Mesenchymal stem cell (in vitro differentiated cells and primary cell): ENCODE results near the gene BBLN.

Experiments
- DNase-seq: peaks from one replicate; pipeline ENCODE4 v3.0.0-alpha.2; 2013
- H2AFZ ChIP-seq: one replicate; pipeline ENCODE4 v1.6.1; 2013; ENCODE audit warnings: low read depth, mild to moderate bottlenecking, control low read depth, inconsistent platforms, low read length, moderate library complexity
- H2AK5ac ChIP-seq: 2 replicates; pipeline ENCODE4 v1.6.1; 2013; ENCODE audit warnings: low read length, moderate library complexity, mild to moderate bottlenecking, inconsistent platforms; ENCODE audit not compliant: severe bottlenecking
- H2BK120ac ChIP-seq: one replicate; pipeline ENCODE4 v1.6.1; 2013; ENCODE audit warnings: low read depth, mild to moderate bottlenecking, inconsistent platforms, low read length, moderate library complexity
- H2BK12ac ChIP-seq, 2 experiments: one replicate each; pipeline ENCODE4 v1.6.1; 2013; ENCODE audit warnings: inconsistent platforms in 2 of 2, low read length in 2 of 2, mild to moderate bottlenecking in 2 of 2, moderate library complexity in 2 of 2, control low read depth in 1 of 2
- H2BK15ac ChIP-seq: one replicate; pipeline ENCODE4 v1.6.1; 2013; ENCODE audit warnings: mild to moderate bottlenecking, low read depth, inconsistent platforms; ENCODE audit not compliant: poor library complexity, severe bottlenecking
- H2BK5ac ChIP-seq: 2 replicates; pipeline ENCODE4 v1.6.1; 2013; ENCODE audit warnings: low read depth, mild to moderate bottlenecking, low read length, control low read depth, inconsistent platforms; ENCODE audit not compliant: poor library complexity, severe bottlenecking
- H3K14ac ChIP-seq, 2 experiments: one replicate each; pipeline ENCODE4 v1.6.1; 2013; ENCODE audit warnings: inconsistent platforms in 2 of 2, low read length in 2 of 2, control low read depth in 1 of 2, mild to moderate bottlenecking in 1 of 2, moderate library complexity in 1 of 2
- H3K18ac ChIP-seq, 2 experiments: one replicate each; pipeline ENCODE4 v1.6.1; 2013; ENCODE audit warnings: inconsistent platforms in 2 of 2, low read length in 2 of 2, control low read depth in 1 of 2, low read depth in 1 of 2, mild to moderate bottlenecking in 1 of 2
- H3K23ac ChIP-seq, 2 experiments: one replicate each; pipeline ENCODE4 v1.6.1; 2013; ENCODE audit warnings: inconsistent platforms in 2 of 2, low read length in 2 of 2, mild to moderate bottlenecking in 2 of 2, moderate library complexity in 2 of 2, control low read depth in 1 of 2
- H3K27ac ChIP-seq: 2 replicates; pipeline ENCODE4 v1.5.1; 2013; ENCODE audit warnings: mild to moderate bottlenecking, moderate library complexity, low read length, control low read depth, inconsistent platforms; ENCODE audit not compliant: poor library complexity, severe bottlenecking
- H3K27me3 ChIP-seq, 2 experiments: 2 replicates each; pipeline versions ENCODE4 v1.6.1 to v1.7.0; 2013; ENCODE audit warnings: low read length in 2 of 2, mild to moderate bottlenecking in 2 of 2, moderate library complexity in 2 of 2, control low read depth in 1 of 2, inconsistent platforms in 1 of 2; ENCODE audit not compliant: control insufficient read depth in 1 of 2, insufficient read depth in 1 of 2
- H3K36me3 ChIP-seq, 2 experiments: 2 replicates each; pipeline versions ENCODE4 v1.6.1 to v1.7.0; 2013; ENCODE audit warnings: low read length in 2 of 2, control low read depth in 1 of 2, inconsistent platforms in 1 of 2, low read depth in 1 of 2, mild to moderate bottlenecking in 1 of 2; ENCODE audit not compliant: insufficient read depth in 2 of 2, control insufficient read depth in 1 of 2
- H3K4ac ChIP-seq, 2 experiments: one replicate each; pipeline ENCODE4 v1.6.1; 2013; ENCODE audit warnings: inconsistent platforms in 2 of 2, low read length in 2 of 2, mild to moderate bottlenecking in 2 of 2, moderate library complexity in 2 of 2, control low read depth in 1 of 2, low read depth in 1 of 2
- H3K4me1 ChIP-seq: 2 replicates; pipeline ENCODE4 v1.6.1; 2013; ENCODE audit warnings: low read depth, low read length, control low read depth; ENCODE audit not compliant: control insufficient read depth, insufficient read depth
- H3K4me2 ChIP-seq: 2 replicates; pipeline ENCODE4 v1.6.1; 2013; ENCODE audit warnings: low read length, mild to moderate bottlenecking, inconsistent platforms; ENCODE audit not compliant: poor library complexity, severe bottlenecking
- H3K4me3 ChIP-seq, 2 experiments: 2 replicates each; pipeline versions ENCODE4 v1.5.1 to v1.7.0; 2013; ENCODE audit warnings: low read length in 2 of 2, mild to moderate bottlenecking in 2 of 2, control low read depth in 1 of 2, low read depth in 1 of 2; ENCODE audit not compliant: insufficient read depth in 1 of 2
- H3K79me1 ChIP-seq: replicated peaks from 2 replicates; pipeline ENCODE4 v1.6.1; 2013; ENCODE audit warnings: mild to moderate bottlenecking, control low read depth, low read length, inconsistent platforms; ENCODE audit not compliant: poor library complexity, severe bottlenecking
- H3K9ac ChIP-seq: 2 replicates; pipeline ENCODE4 v1.7.0; 2013; ENCODE audit warnings: mild to moderate bottlenecking, low read length, moderate library complexity
- H3K9me3 ChIP-seq: 2 replicates; pipeline ENCODE4 v1.7.0; 2013; ENCODE audit warnings: mild to moderate bottlenecking, low read length; ENCODE audit not compliant: control insufficient read depth
- H4K8ac ChIP-seq: one replicate; pipeline ENCODE4 v1.6.1; 2013; ENCODE audit warnings: inconsistent platforms, mild to moderate bottlenecking, low read length, moderate library complexity
- H4K91ac ChIP-seq: one replicate; pipeline ENCODE4 v1.6.1; 2013; ENCODE audit warnings: mild to moderate bottlenecking, low read length, inconsistent platforms
- WGBS: methylation state at CpG from one replicate; pipeline ENCODE4 v1.1.7; 2013; ENCODE audit warnings: mixed read lengths; 5-methylcytosine and 5-hydroxymethylcytosine counted together

The BBLN gene

DNA sequence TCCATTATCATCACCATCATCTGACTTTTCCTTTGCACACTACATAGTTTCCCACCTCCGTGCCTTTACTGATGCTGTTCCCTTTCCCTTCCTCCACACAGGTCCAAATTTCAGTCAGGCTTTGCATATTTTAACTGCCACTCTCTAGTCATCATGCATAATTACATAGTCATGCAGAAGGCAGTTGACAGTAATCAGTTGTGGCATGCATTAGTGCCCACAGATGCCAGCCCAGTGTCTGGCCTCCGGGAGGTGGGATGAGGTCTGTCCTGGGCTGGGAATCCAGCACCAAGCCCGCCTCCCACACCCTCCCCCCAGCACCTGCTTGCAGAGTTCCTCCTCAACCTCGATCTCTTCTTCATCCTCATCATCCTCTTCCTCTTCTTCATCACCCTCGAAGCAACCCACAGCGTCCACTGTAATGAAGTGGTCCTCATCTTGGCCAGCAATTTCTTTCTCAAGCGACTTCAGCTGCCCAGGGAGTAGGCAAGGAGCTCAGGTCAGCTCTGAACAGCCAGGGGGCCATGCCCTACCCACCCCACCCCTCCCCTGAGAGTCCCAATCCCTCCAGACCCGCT, 8.8 kb downstream of the BBLN start:
- H3K79me1 ChIP-seq = peaks cover 19% of the 10 kb centered on the region

DNA sequence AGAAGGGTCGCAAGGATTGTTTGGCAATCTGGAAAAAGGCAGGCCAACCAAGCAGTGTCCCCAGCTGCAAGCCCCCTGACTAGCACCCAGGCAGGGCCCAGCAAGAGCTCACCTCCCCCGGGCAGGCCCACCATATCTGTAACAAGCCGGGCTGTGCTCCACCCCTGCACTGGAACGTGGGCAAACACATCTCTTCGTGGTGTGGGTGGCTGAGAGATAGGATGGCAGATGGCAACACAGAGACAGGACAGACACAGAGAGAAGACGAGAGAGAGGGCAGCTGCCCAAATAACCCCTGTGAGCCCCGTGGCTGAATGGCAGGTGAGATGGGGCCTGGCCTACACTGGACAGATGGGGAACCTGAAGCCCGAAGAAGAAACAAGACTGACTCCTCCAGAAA, 9.4 kb downstream of the BBLN start:
- Histone ChIP-seq H2BK15ac (no peak overlapping the region), H3K18ac (no peak overlapping the region), H2BK120ac (no peak overlapping the region), H3K4me2 (no peak overlapping the region), H3K79me1 (peaks cover 21% of the 10 kb centered on the region), H3K14ac (no peak overlapping the region), H3K4me1 (peaks cover 4% of the 10 kb centered on the region), H3K23ac (no peak overlapping the region), H2AK5ac (no peak overlapping the region), H3K27ac (no peak overlapping the region), H3K36me3 (peaks cover 63 to 76% of the 10 kb centered on the region in 2 experiments), H3K27me3 (no peaks in the 10 kb centered on the region), H4K91ac (no peak overlapping the region), H4K8ac (no peak overlapping the region), H2BK5ac (no peak overlapping the region), H2BK12ac (no peak overlapping the region), H3K4ac (no peak overlapping the region), H3K9ac (no peak overlapping the region), H3K4me3 (no peak overlapping the region), H3K9me3 (no peaks in the 10 kb centered on the region), H2AFZ (no peak overlapping the region)
- no peak for DNase-seq
- 97% methylated on average over 8 of the region's 8 CpGs for WGBS

More for the DNA sequence above, 8.8 kb downstream of the BBLN start:
- DNase-seq = no peak
- WGBS = 96% methylated on average over 8 of the region's 8 CpGs
- Histone ChIP-seq H3K27ac (no peak overlapping the region), H2BK5ac (no peak overlapping the region), H3K36me3 (peaks cover 65 to 77% of the 10 kb centered on the region in 2 experiments), H3K14ac (no peak overlapping the region), H3K18ac (no peak overlapping the region), H4K8ac (no peak overlapping the region), H3K9me3 (no peaks in the 10 kb centered on the region), H2BK12ac (no peak overlapping the region), H3K23ac (no peak overlapping the region), H3K4me1 (peaks cover 4% of the 10 kb centered on the region), H2BK120ac (no peak overlapping the region), H2AK5ac (no peak overlapping the region), H2BK15ac (no peak overlapping the region), H3K4ac (no peak overlapping the region), H3K4me3 (no peak overlapping the region), H3K9ac (no peak overlapping the region), H4K91ac (no peak overlapping the region), H3K27me3 (no peaks in the 10 kb centered on the region), H2AFZ (no peak overlapping the region), H3K4me2 (no peak overlapping the region)

DNA sequence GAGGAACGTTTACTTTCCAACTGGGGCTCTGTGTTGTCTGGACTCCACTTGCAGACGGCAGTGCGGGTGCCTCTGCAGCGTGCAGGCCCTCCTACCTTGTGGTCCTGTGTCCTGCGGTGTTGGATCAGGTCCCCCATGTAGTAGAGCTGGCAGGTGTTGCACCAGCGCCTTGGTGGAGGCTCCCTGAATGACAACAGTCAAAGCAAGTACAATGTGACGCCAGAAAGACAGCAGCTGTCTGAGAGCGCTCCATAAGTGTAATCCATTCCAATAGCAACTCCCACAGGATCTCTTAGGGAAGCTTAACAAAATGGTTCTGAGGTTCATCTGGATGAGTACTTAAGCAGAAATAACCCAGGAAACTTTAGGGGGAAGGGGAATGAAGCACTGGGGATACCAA, 9.9 kb downstream of the BBLN start:
- H3K9ac ChIP-seq = no peak overlapping the region
- H3K4me2 ChIP-seq = no peak overlapping the region
- no peak overlapping the region for H3K14ac ChIP-seq
- peaks cover 21% of the 10 kb centered on the region for H3K79me1 ChIP-seq
- no peak for DNase-seq
- H3K18ac ChIP-seq = no peak overlapping the region
- H2BK120ac ChIP-seq = no peak overlapping the region
- no peak overlapping the region for H2BK15ac ChIP-seq
- no peak overlapping the region for H2BK12ac ChIP-seq
- peaks cover 59 to 76% of the 10 kb centered on the region in 2 experiments for H3K36me3 ChIP-seq
- H3K4me3 ChIP-seq = no peak overlapping the region
- H3K9me3 ChIP-seq = no peaks in the 10 kb centered on the region
- no peak overlapping the region for H4K91ac ChIP-seq
- no peak overlapping the region for H2AFZ ChIP-seq
- no peak overlapping the region for H2AK5ac ChIP-seq
- WGBS = 98% methylated on average over 7 of the region's 8 CpGs
- H3K27me3 ChIP-seq = no peaks in the 10 kb centered on the region
- no peak overlapping the region for H2BK5ac ChIP-seq
- H3K4me1 ChIP-seq = peaks cover 4% of the 10 kb centered on the region
- no peak overlapping the region for H3K27ac ChIP-seq
- H3K4ac ChIP-seq = no peak overlapping the region
- H4K8ac ChIP-seq = no peak overlapping the region
- H3K23ac ChIP-seq = no peak overlapping the region

DNA sequence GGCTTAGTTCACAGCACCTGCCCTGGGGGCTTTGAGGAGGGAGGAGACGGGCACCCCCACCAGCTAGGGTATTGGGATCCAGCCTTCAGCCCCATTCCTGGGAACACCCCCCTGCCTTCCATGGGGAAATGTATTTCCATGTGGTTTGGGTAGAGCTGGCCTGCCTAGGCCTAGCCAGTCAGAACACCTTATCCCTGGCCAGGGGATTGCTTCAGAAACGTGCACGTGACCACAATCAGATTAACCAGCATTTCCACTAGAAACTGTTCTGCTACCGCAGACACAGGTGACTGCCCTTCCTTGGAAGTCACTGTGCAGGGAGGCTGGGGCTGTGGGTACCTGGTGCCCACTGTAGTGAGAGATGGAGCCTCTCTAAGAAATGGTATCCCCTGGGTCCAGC, 14.0 kb downstream of the BBLN start:
- H3K23ac ChIP-seq = no peak overlapping the region
- no peak overlapping the region for H2BK15ac ChIP-seq
- peak overlapping the region; percentile 54 for H4K91ac ChIP-seq
- H3K14ac ChIP-seq = no peak overlapping the region
- no peak overlapping the region for H3K4ac ChIP-seq
- peaks cover 5% of the 10 kb centered on the region for H3K9me3 ChIP-seq
- no peak overlapping the region for H2AFZ ChIP-seq
- peaks cover 52 to 84% of the 10 kb centered on the region in 2 experiments for H3K36me3 ChIP-seq
- H3K9ac ChIP-seq = no peak overlapping the region
- DNase-seq = no peak
- peaks cover 14% of the 10 kb centered on the region for H3K79me1 ChIP-seq
- no peaks in the 10 kb centered on the region for H3K27me3 ChIP-seq
- no peak overlapping the region for H3K27ac ChIP-seq
- peaks cover 20% of the 10 kb centered on the region for H3K4me1 ChIP-seq
- peak overlapping the region; percentile 21 for H4K8ac ChIP-seq
- H3K4me2 ChIP-seq = no peak overlapping the region
- H2BK12ac ChIP-seq = no peak overlapping the region
- no peak overlapping the region for H3K4me3 ChIP-seq
- H2AK5ac ChIP-seq = no peak overlapping the region
- H2BK120ac ChIP-seq = no peak overlapping the region
- WGBS = 90% methylated on average over 2 of the region's 4 CpGs
- no peak overlapping the region for H3K18ac ChIP-seq
- H2BK5ac ChIP-seq = no peak overlapping the region
